HepG2 (cell line): ENCODE results near the gene MACROH2A1. TPM values are rescaled to one million over a fixed set of nuclear protein-coding genes. Genes with fewer than 3 reads are reported as not detected.

Experiments
- GZF1 ChIP-seq: sonication (generic); formaldehyde crosslinking; IDR thresholded peaks from 2 replicates; pipeline ENCODE4 v1.5.1; 2020; ENCODE audit warnings: mild to moderate bottlenecking, missing genetic modification reagents
- XBP1 ChIP-seq: sonication (generic); formaldehyde crosslinking; IDR thresholded peaks from 2 replicates; pipeline ENCODE4 v1.5.0; 2020; ENCODE audit warnings: missing genetic modification reagents
- ZBTB38 ChIP-seq: sonication (generic); formaldehyde crosslinking; IDR thresholded peaks from 2 replicates; pipeline ENCODE4 v1.5.1; 2020; ENCODE audit warnings: mild to moderate bottlenecking, missing genetic modification reagents
- ZNF124 ChIP-seq: sonication (generic); formaldehyde crosslinking; IDR thresholded peaks from 2 replicates; pipeline ENCODE4 v1.4.0; 2020; ENCODE audit warnings: missing genetic modification reagents
- ZNF468 ChIP-seq: sonication (generic); formaldehyde crosslinking; IDR thresholded peaks from 2 replicates; pipeline ENCODE4 v1.8.0; 2022; ENCODE audit warnings: mild to moderate bottlenecking, moderate library complexity, missing genetic modification reagents
- polyA plus RNA-seq, 8 experiments: library from polyadenylated mRNA; depleted of rRNA in 3 of 8; stranded (reverse) in 7 of 8; unstranded in 1 of 8; fragments of >200 nt; fragmentation: Illumina TruSeq in 4 of 8; extraction: Trizol in 4 of 8; gene quantifications; 2 replicates each; pipeline versions ENCODE4 v1.2.1 to v1.2.3, GENCODE V29; 2011 to 2016; ENCODE audit warnings: low read depth in 4 of 8, missing spikeins in 1 of 8, mixed read lengths in 1 of 8; ENCODE audit not compliant: insufficient read depth in 1 of 8
- total RNA-seq, 5 experiments: library from RNA; depleted of rRNA; stranded (reverse); fragments of >200 nt; fragmentation: Illumina TruSeq; extraction: Trizol; gene quantifications; 2 replicates each; pipeline ENCODE4 v1.2.3, GENCODE V29; 2016; ENCODE audit warnings: low read depth in 1 of 5
- TF ChIP-seq, protein P1 (sequence below): sonication (generic); formaldehyde crosslinking; IDR thresholded peaks from 2 replicates; pipeline ENCODE4 v1.4.0; 2020; ENCODE audit warnings: missing genetic modification reagents
- TF ChIP-seq, protein P2 (sequence below): sonication (generic); formaldehyde crosslinking; IDR thresholded peaks from 2 replicates; pipeline ENCODE4 v1.4.0; 2020; ENCODE audit warnings: missing genetic modification reagents, mild to moderate bottlenecking, borderline replicate concordance
- TF ChIP-seq, protein P3 (sequence below): sonication (generic); formaldehyde crosslinking; IDR thresholded peaks from 2 replicates; pipeline ENCODE4 v1.4.0; 2020; ENCODE audit warnings: missing genetic modification reagents

The MACROH2A1 gene
- total and polyA plus RNA-seq, 2 of the 13 experiments (the other 11 are each of a cell fraction or from before 2014, with no cell fraction given) = 69.1 to 158 TPM

DNA sequence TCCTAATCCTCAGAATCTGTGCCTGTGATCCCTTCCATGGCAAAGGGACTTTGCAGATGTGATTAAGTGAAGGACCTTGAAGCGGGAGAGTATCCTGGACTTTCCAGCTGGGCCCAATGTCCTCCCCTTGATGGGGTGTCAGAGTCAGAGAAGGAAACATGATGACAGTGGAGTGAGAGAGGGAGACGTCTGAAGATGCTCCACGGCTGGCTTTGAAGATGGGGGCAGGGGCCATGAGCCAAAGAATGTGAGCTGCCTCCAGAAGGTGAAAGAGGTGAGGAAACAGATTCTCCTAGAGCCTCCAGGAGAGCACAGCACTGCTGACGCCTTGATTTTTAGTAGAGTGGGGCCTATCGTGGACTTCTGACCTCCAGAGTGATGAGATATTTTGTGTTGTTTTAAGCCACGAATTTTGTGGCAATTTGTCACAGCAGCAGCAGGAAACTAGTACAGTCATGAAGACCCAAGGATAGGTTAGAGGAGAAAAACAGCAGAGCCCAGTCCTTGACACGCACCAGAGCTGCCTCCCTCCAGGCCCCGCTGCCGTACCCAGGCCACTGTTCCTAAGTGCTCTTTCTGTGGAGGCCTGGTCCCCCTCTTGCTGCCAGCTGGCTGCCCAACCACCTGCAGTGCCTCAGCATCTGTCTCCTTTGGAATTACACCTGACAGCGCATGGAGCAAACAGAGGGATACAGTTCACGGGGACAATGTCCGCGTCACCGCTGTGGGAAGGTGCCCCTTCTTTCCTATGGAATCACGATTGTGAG lies 78.1 kb downstream of the MACROH2A1 start (continued):
- TF ChIP-seq, protein P1, sequence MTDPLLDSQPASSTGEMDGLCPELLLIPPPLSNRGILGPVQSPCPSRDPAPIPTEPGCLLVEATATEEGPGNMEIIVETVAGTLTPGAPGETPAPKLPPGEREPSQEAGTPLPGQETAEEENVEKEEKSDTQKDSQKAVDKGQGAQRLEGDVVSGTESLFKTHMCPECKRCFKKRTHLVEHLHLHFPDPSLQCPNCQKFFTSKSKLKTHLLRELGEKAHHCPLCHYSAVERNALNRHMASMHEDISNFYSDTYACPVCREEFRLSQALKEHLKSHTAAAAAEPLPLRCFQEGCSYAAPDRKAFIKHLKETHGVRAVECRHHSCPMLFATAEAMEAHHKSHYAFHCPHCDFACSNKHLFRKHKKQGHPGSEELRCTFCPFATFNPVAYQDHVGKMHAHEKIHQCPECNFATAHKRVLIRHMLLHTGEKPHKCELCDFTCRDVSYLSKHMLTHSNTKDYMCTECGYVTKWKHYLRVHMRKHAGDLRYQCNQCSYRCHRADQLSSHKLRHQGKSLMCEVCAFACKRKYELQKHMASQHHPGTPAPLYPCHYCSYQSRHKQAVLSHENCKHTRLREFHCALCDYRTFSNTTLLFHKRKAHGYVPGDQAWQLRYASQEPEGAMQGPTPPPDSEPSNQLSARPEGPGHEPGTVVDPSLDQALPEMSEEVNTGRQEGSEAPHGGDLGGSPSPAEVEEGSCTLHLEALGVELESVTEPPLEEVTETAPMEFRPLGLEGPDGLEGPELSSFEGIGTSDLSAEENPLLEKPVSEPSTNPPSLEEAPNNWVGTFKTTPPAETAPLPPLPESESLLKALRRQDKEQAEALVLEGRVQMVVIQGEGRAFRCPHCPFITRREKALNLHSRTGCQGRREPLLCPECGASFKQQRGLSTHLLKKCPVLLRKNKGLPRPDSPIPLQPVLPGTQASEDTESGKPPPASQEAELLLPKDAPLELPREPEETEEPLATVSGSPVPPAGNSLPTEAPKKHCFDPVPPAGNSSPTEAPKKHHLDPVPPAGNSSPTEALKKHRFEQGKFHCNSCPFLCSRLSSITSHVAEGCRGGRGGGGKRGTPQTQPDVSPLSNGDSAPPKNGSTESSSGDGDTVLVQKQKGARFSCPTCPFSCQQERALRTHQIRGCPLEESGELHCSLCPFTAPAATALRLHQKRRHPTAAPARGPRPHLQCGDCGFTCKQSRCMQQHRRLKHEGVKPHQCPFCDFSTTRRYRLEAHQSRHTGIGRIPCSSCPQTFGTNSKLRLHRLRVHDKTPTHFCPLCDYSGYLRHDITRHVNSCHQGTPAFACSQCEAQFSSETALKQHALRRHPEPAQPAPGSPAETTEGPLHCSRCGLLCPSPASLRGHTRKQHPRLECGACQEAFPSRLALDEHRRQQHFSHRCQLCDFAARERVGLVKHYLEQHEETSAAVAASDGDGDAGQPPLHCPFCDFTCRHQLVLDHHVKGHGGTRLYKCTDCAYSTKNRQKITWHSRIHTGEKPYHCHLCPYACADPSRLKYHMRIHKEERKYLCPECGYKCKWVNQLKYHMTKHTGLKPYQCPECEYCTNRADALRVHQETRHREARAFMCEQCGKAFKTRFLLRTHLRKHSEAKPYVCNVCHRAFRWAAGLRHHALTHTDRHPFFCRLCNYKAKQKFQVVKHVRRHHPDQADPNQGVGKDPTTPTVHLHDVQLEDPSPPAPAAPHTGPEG (CRISPR knock-in tag) = no peak
- no peak for TF ChIP-seq ZNF124 (CRISPR knock-in tag)
- TF ChIP-seq, protein P2, sequence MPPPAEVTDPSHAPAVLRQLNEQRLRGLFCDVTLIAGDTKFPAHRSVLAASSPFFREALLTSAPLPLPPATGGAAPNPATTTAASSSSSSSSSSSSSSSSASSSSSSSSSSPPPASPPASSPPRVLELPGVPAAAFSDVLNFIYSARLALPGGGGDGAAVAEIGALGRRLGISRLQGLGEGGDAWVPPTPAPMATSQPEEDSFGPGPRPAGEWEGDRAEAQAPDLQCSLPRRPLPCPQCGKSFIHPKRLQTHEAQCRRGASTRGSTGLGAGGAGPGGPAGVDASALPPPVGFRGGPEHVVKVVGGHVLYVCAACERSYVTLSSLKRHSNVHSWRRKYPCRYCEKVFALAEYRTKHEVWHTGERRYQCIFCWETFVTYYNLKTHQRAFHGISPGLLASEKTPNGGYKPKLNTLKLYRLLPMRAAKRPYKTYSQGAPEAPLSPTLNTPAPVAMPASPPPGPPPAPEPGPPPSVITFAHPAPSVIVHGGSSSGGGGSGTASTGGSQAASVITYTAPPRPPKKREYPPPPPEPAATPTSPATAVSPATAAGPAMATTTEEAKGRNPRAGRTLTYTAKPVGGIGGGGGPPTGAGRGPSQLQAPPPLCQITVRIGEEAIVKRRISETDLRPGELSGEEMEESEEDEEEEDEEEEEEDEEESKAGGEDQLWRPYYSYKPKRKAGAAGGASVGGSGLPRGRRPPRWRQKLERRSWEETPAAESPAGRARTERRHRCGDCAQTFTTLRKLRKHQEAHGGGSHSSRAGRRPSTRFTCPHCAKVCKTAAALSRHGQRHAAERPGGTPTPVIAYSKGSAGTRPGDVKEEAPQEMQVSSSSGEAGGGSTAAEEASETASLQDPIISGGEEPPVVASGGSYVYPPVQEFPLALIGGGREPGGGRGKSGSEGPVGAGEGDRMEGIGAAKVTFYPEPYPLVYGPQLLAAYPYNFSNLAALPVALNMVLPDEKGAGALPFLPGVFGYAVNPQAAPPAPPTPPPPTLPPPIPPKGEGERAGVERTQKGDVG = 0 out of 2 replicates have a peak, but pooled peaks have one; percentile 19
- no peak for TF ChIP-seq XBP1 (CRISPR knock-in tag)
- TF ChIP-seq ZNF468 = no peak
- peak; percentile 63; the same call in 1 of the 2 replicates for TF ChIP-seq ZBTB38 (CRISPR knock-in tag)
- TF ChIP-seq GZF1 = no peak
- TF ChIP-seq, protein P3, sequence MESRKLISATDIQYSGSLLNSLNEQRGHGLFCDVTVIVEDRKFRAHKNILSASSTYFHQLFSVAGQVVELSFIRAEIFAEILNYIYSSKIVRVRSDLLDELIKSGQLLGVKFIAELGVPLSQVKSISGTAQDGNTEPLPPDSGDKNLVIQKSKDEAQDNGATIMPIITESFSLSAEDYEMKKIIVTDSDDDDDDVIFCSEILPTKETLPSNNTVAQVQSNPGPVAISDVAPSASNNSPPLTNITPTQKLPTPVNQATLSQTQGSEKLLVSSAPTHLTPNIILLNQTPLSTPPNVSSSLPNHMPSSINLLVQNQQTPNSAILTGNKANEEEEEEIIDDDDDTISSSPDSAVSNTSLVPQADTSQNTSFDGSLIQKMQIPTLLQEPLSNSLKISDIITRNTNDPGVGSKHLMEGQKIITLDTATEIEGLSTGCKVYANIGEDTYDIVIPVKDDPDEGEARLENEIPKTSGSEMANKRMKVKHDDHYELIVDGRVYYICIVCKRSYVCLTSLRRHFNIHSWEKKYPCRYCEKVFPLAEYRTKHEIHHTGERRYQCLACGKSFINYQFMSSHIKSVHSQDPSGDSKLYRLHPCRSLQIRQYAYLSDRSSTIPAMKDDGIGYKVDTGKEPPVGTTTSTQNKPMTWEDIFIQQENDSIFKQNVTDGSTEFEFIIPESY (CRISPR knock-in tag) = peak; percentile 86
